Memory B cell (primary cell): Measurements from ENCODE around the gene USP36.
"Not testable (repeated sequence)": the region's sequence is repeated elsewhere in the genome, so short reads cannot be mapped to it uniquely, and the experiment has no call there.

ENCODE experiments used
- ATAC-seq: fragments of 150-1000 bp; cut with Tn5 transposase; 2 replicates; pipeline ENCODE4 v1.10.0; 2021; ENCODE audit warnings: low read depth, mild to moderate bottlenecking, moderate library complexity
- DNase-seq, 2 donors: peaks; one replicate each; pipeline ENCODE4 v3.0.0; 2022; ENCODE audit warnings: low spot score in 2 of 2
- H3K27ac Mint-ChIP-seq: one replicate; pipeline ENCODE4 v1.8.0; 2022; ENCODE audit warnings: mild to moderate bottlenecking, moderate library complexity, mixed read lengths
- H3K27me3 Mint-ChIP-seq: one replicate; pipeline ENCODE4 v1.8.0; 2022; ENCODE audit warnings: mixed read lengths
- H3K36me3 Mint-ChIP-seq: one replicate; pipeline ENCODE4 v1.8.0; 2022; ENCODE audit warnings: mild to moderate bottlenecking, mixed read lengths
- H3K4me1 Mint-ChIP-seq: one replicate; pipeline ENCODE4 v1.8.0; 2022; ENCODE audit warnings: mixed read lengths
- H3K4me3 Mint-ChIP-seq: one replicate; pipeline ENCODE4 v1.8.0; 2022; ENCODE audit warnings: mild to moderate bottlenecking, moderate library complexity, mixed read lengths
- H3K9me3 Mint-ChIP-seq: one replicate; pipeline ENCODE4 v1.8.0; 2022; ENCODE audit warnings: mixed read lengths

USP36 gene

GRCh38 chr17:78781104-78781892 is 59.3 kb downstream of the USP36 start:
- no peaks in the 10 kb centered on the region for H3K9me3 Mint-ChIP-seq
- peak; percentile 18 for ATAC-seq
- H3K4me3 Mint-ChIP-seq, result peak overlapping the region; percentile 88
- peak in 1 of 2 donors; percentile 60 for DNase-seq
- H3K36me3 Mint-ChIP-seq, result peaks cover 2% of the 10 kb centered on the region
- H3K27me3 Mint-ChIP-seq, result no peaks in the 10 kb centered on the region
- peak overlapping the region; percentile 97 for H3K27ac Mint-ChIP-seq
- peaks cover 22% of the 10 kb centered on the region for H3K4me1 Mint-ChIP-seq

GRCh38 chr17:78780335-78780734 is 60.3 kb downstream of the USP36 start:
- Mint-ChIP-seq H3K27ac (peak overlapping the region; percentile 97), H3K27me3 (no peaks in the 10 kb centered on the region), H3K4me1 (peaks cover 29% of the 10 kb centered on the region), H3K36me3 (peaks cover 2% of the 10 kb centered on the region), H3K4me3 (peak overlapping the region; percentile 88), H3K9me3 (no peaks in the 10 kb centered on the region)
- no peak for DNase-seq
- no peak for ATAC-seq

GRCh38 chr17:78779850-78780249 is 60.8 kb downstream of the USP36 start:
- DNase-seq (peak; percentile 38 to 58), ATAC-seq (peak; percentile 45)
- peaks cover 33% of the 10 kb centered on the region for H3K4me1 Mint-ChIP-seq
- peak overlapping the region; percentile 97 for H3K27ac Mint-ChIP-seq
- H3K9me3 Mint-ChIP-seq, result no peaks in the 10 kb centered on the region
- H3K4me3 Mint-ChIP-seq, result peak overlapping the region; percentile 88
- H3K27me3 Mint-ChIP-seq, result no peaks in the 10 kb centered on the region
- peaks cover 2% of the 10 kb centered on the region for H3K36me3 Mint-ChIP-seq

GRCh38 chr17:78779286-78779651 is 61.3 kb downstream of the USP36 start:
- H3K27me3 Mint-ChIP-seq, H3K9me3 Mint-ChIP-seq, H3K36me3 Mint-ChIP-seq, DNase-seq: not testable (repeated sequence)
- peak overlapping the region; percentile 97 for H3K27ac Mint-ChIP-seq
- peaks cover 38% of the 10 kb centered on the region for H3K4me1 Mint-ChIP-seq
- H3K4me3 Mint-ChIP-seq, result peak overlapping the region; percentile 88
- ATAC-seq, result peak; percentile 6

- no peak for ATAC-seq
- Mint-ChIP-seq H3K36me3 (peaks cover 2% of the 10 kb centered on the region), H3K9me3 (no peaks in the 10 kb centered on the region), H3K27me3 (no peaks in the 10 kb centered on the region), H3K4me3 (peak overlapping the region; percentile 72), H3K4me1 (peaks cover 33% of the 10 kb centered on the region), H3K27ac (peak overlapping the region; percentile 94)
- no peak for DNase-seq
Measured at GRCh38 chr17:78777881-78778280, 62.7 kb downstream of the USP36 start.

GRCh38 chr17:78774956-78775571 is 65.5 kb downstream of the USP36 start:
- DNase-seq, result peak; percentile 31 to 52
- Mint-ChIP-seq H3K27me3 (no peaks in the 10 kb centered on the region), H3K4me1 (peaks cover 40% of the 10 kb centered on the region), H3K9me3 (no peaks in the 10 kb centered on the region), H3K27ac (peak overlapping the region; percentile 94), H3K36me3 (peaks cover 2% of the 10 kb centered on the region), H3K4me3 (peak overlapping the region; percentile 87)
- peak; percentile 46 for ATAC-seq

- H3K4me3 Mint-ChIP-seq, result peak overlapping the region; percentile 87
- no peaks in the 10 kb centered on the region for H3K9me3 Mint-ChIP-seq
- DNase-seq (no peak), ATAC-seq (no peak)
- peaks cover 34% of the 10 kb centered on the region for H3K4me1 Mint-ChIP-seq
- peaks cover 2% of the 10 kb centered on the region for H3K36me3 Mint-ChIP-seq
- peak overlapping the region; percentile 94 for H3K27ac Mint-ChIP-seq
- H3K27me3 Mint-ChIP-seq, result no peaks in the 10 kb centered on the region
Measured at GRCh38 chr17:78774453-78774852, 66.2 kb downstream of the USP36 start.

- Mint-ChIP-seq H3K4me1 (peaks cover 25% of the 10 kb centered on the region), H3K27me3 (no peaks in the 10 kb centered on the region), H3K4me3 (peak overlapping the region; percentile 75), H3K9me3 (no peaks in the 10 kb centered on the region), H3K27ac (peak overlapping the region; percentile 92), H3K36me3 (no peaks in the 10 kb centered on the region)
- ATAC-seq (peak; percentile 61), DNase-seq (peak in 1 of 2 donors; percentile 23)
Measured at GRCh38 chr17:78771758-78772382, 68.7 kb downstream of the USP36 start.

GRCh38 chr17:78769196-78769773 is 71.3 kb downstream of the USP36 start:
- Mint-ChIP-seq H3K36me3 (peaks cover 4% of the 10 kb centered on the region), H3K9me3 (no peaks in the 10 kb centered on the region), H3K27me3 (no peaks in the 10 kb centered on the region), H3K27ac (no peak overlapping the region), H3K4me3 (no peak overlapping the region), H3K4me1 (peaks cover 18% of the 10 kb centered on the region)
- DNase-seq (no peak), ATAC-seq (no peak)

- no peaks in the 10 kb centered on the region for H3K9me3 Mint-ChIP-seq
- peaks cover 4% of the 10 kb centered on the region for H3K36me3 Mint-ChIP-seq
- no peak overlapping the region for H3K27ac Mint-ChIP-seq
- H3K27me3 Mint-ChIP-seq, result no peaks in the 10 kb centered on the region
- ATAC-seq (no peak), DNase-seq (no peak)
- peaks cover 19% of the 10 kb centered on the region for H3K4me1 Mint-ChIP-seq
- no peak overlapping the region for H3K4me3 Mint-ChIP-seq
Measured at GRCh38 chr17:78767806-78768205, 72.8 kb downstream of the USP36 start.

GRCh38 chr17:78766743-78767294 is 73.8 kb downstream of the USP36 start:
- DNase-seq (no peak), ATAC-seq (peak; percentile 73)
- Mint-ChIP-seq H3K36me3 (peaks cover 9% of the 10 kb centered on the region), H3K27ac (no peak overlapping the region), H3K27me3 (no peaks in the 10 kb centered on the region), H3K9me3 (no peaks in the 10 kb centered on the region), H3K4me3 (no peak overlapping the region), H3K4me1 (peaks cover 20% of the 10 kb centered on the region)

GRCh38 chr17:78766225-78766624 is 74.4 kb downstream of the USP36 start:
- no peak overlapping the region for H3K4me3 Mint-ChIP-seq
- peaks cover 9% of the 10 kb centered on the region for H3K36me3 Mint-ChIP-seq
- peaks cover 21% of the 10 kb centered on the region for H3K4me1 Mint-ChIP-seq
- no peaks in the 10 kb centered on the region for H3K9me3 Mint-ChIP-seq
- no peak for DNase-seq
- no peak overlapping the region for H3K27ac Mint-ChIP-seq
- no peak for ATAC-seq
- no peaks in the 10 kb centered on the region for H3K27me3 Mint-ChIP-seq

GRCh38 chr17:78765821-78766220 is 74.8 kb downstream of the USP36 start:
- Mint-ChIP-seq H3K27ac (no peak overlapping the region), H3K9me3 (no peaks in the 10 kb centered on the region), H3K27me3 (no peaks in the 10 kb centered on the region), H3K36me3 (peaks cover 9% of the 10 kb centered on the region), H3K4me3 (no peak overlapping the region), H3K4me1 (peaks cover 25% of the 10 kb centered on the region)
- DNase-seq, result no peak
- no peak for ATAC-seq

GRCh38 chr17:78764871-78765270 is 75.7 kb downstream of the USP36 start:
- Mint-ChIP-seq H3K4me1 (peaks cover 26% of the 10 kb centered on the region), H3K36me3 (peaks cover 9% of the 10 kb centered on the region), H3K9me3 (no peaks in the 10 kb centered on the region), H3K27ac (peak overlapping the region; percentile 32), H3K4me3 (peak overlapping the region; percentile 0), H3K27me3 (no peaks in the 10 kb centered on the region)
- no peak for DNase-seq
- ATAC-seq, result no peak
